HEK293 (cell line): ENCODE measurements around the gene MESP2.

Experiments used
- CTCF ChIA-PET: fragments of 350-600 bp; formaldehyde crosslinking; extraction: SDS; loops from one replicate; lab custom pipeline; 2021; ENCODE audit warnings: antibody characterized with exemption; lab: Yijun Ruan, JAX
- POLR2A ChIA-PET: fragments of 300-600 bp; formaldehyde crosslinking; extraction: SDS; loops from one replicate; lab custom pipeline; 2020; ENCODE audit warnings: antibody characterized with exemption, inconsistent platforms; lab: Yijun Ruan, JAX
- H3K27ac ChIP-seq: fragments of 200-500 bp; sonication (Bioruptor generic); 2 replicates; pipeline ENCODE4 v1.5.1; 2014; ENCODE audit warnings: low read depth, low read length, control low read depth, inconsistent platforms; ENCODE audit errors: extremely low read depth
- H3K36me3 ChIP-seq, 2 experiments: fragments of 200-500 bp in 1 of 2; sonication (Bioruptor generic) in 1 of 2; 1 replicate in 1 of 2; 2 replicates in 1 of 2; pipeline ENCODE4 v1.5.1; 2014 to 2017; ENCODE audit warnings: inconsistent platforms in 2 of 2, low read length in 2 of 2; ENCODE audit not compliant: control insufficient read depth in 2 of 2, insufficient read depth in 1 of 2
- H3K4me1 ChIP-seq: fragments of 200-500 bp; sonication (Bioruptor generic); 2 replicates; pipeline ENCODE4 v1.5.1; 2014; ENCODE audit warnings: mild to moderate bottlenecking, low read length, inconsistent platforms; ENCODE audit not compliant: control insufficient read depth, insufficient read depth
- H3K4me3 ChIP-seq: 2 replicates; pipeline ENCODE4 v1.5.1; 2011; ENCODE audit warnings: low read depth, mild to moderate bottlenecking, control low read depth, low read length, moderate library complexity
- H3K9me3 ChIP-seq: fragments of 200-500 bp; sonication (Bioruptor generic); 2 replicates; pipeline ENCODE4 v1.5.1; 2014; ENCODE audit warnings: low read depth, low read length, inconsistent platforms; ENCODE audit not compliant: control insufficient read depth, insufficient read depth
- GLI2 ChIP-seq: fragments of 450-650 bp; formaldehyde crosslinking; IDR thresholded peaks from 2 replicates; pipeline ENCODE4; 2017; ENCODE audit warnings: missing biosample characterization, missing genetic modification characterization, low read depth, borderline replicate concordance
- KLF10 ChIP-seq: fragments of 450-650 bp; IDR thresholded peaks from 2 replicates; pipeline ENCODE4 v1.5.1; 2018; ENCODE audit warnings: missing biosample characterization, mild to moderate bottlenecking, missing genetic modification characterization
- RBAK ChIP-seq: fragments of 450-650 bp; formaldehyde crosslinking; IDR thresholded peaks from 2 replicates; pipeline ENCODE4 v1.5.1; 2016; ENCODE audit warnings: missing biosample characterization, missing genetic modification characterization
- SETDB1 ChIP-seq: IDR thresholded peaks from one replicate; pipeline ENCODE4 v1.6.1; 2017; ENCODE audit warnings: mild to moderate bottlenecking, low read length, moderate library complexity, mixed read lengths; ENCODE audit not compliant: insufficient read length
- SP3 ChIP-seq: fragments of 450-650 bp; formaldehyde crosslinking; IDR thresholded peaks from 2 replicates; pipeline ENCODE4 v1.5.1; 2016; ENCODE audit warnings: missing biosample characterization, missing genetic modification characterization
- SP7 ChIP-seq: fragments of 450-650 bp; formaldehyde crosslinking; IDR thresholded peaks from 2 replicates; pipeline ENCODE4 v1.5.1; 2016; ENCODE audit warnings: missing biosample characterization, missing genetic modification characterization
- YY1 ChIP-seq: fragments of 450-650 bp; formaldehyde crosslinking; IDR thresholded peaks from 2 replicates; pipeline ENCODE4 v1.5.1; 2018; ENCODE audit warnings: missing biosample characterization, missing genetic modification characterization
- ZNF157 ChIP-seq: fragments of 450-650 bp; formaldehyde crosslinking; IDR thresholded peaks from 2 replicates; pipeline ENCODE4 v1.5.1; 2016; ENCODE audit warnings: missing biosample characterization, missing genetic modification characterization
- ZNF311 ChIP-seq: fragments of 450-650 bp; formaldehyde crosslinking; IDR thresholded peaks from 2 replicates; pipeline ENCODE4 v1.5.1; 2017; ENCODE audit warnings: missing biosample characterization, missing genetic modification characterization, borderline replicate concordance
- ZNF394 ChIP-seq: fragments of 450-650 bp; formaldehyde crosslinking; IDR thresholded peaks from 2 replicates; pipeline ENCODE4 v1.5.1; 2016; ENCODE audit warnings: missing biosample characterization, missing genetic modification characterization, mild to moderate bottlenecking, moderate library complexity, borderline replicate concordance
- ZNF398 ChIP-seq: fragments of 450-650 bp; formaldehyde crosslinking; IDR thresholded peaks from 2 replicates; pipeline ENCODE4 v1.5.1; 2017; ENCODE audit warnings: missing biosample characterization, missing genetic modification characterization
- ZNF426 ChIP-seq: fragments of 450-650 bp; formaldehyde crosslinking; IDR thresholded peaks from 2 replicates; pipeline ENCODE4 v1.5.1; 2017; ENCODE audit warnings: missing biosample characterization, missing genetic modification characterization, mild to moderate bottlenecking, inconsistent platforms, moderate library complexity
- ZNF501 ChIP-seq: fragments of 450-650 bp; formaldehyde crosslinking; IDR thresholded peaks from 2 replicates; pipeline ENCODE4 v1.5.1; 2016; ENCODE audit warnings: missing biosample characterization, missing genetic modification characterization
- ZNF514 ChIP-seq: fragments of 450-650 bp; formaldehyde crosslinking; IDR thresholded peaks from 2 replicates; pipeline ENCODE4 v1.5.1; 2016; ENCODE audit warnings: missing biosample characterization, missing genetic modification characterization
- ZNF544 ChIP-seq: fragments of 450-650 bp; formaldehyde crosslinking; IDR thresholded peaks from 2 replicates; pipeline ENCODE4 v1.5.0; 2017; ENCODE audit warnings: missing biosample characterization, missing genetic modification characterization
- ZNF549 ChIP-seq: fragments of 450-650 bp; IDR thresholded peaks from 2 replicates; pipeline ENCODE4 v1.5.1; 2018; ENCODE audit warnings: missing biosample characterization, missing genetic modification characterization, mild to moderate bottlenecking, inconsistent platforms, moderate library complexity
- ZNF558 ChIP-seq: fragments of 450-650 bp; formaldehyde crosslinking; IDR thresholded peaks from 2 replicates; pipeline ENCODE4 v1.5.1; 2016; ENCODE audit warnings: missing biosample characterization, missing genetic modification characterization
- ZNF585B ChIP-seq: fragments of 450-650 bp; formaldehyde crosslinking; IDR thresholded peaks from 2 replicates; pipeline ENCODE4 v1.5.1; 2016; ENCODE audit warnings: missing biosample characterization, missing genetic modification characterization
- ZNF639 ChIP-seq: fragments of 450-650 bp; formaldehyde crosslinking; IDR thresholded peaks from 2 replicates; pipeline ENCODE4 v1.5.1; 2016; ENCODE audit warnings: missing biosample characterization, missing genetic modification characterization
- ZNF658 ChIP-seq: fragments of 450-650 bp; formaldehyde crosslinking; IDR thresholded peaks from 2 replicates; pipeline ENCODE4; 2016; ENCODE audit warnings: missing biosample characterization, missing genetic modification characterization
- ZNF664 ChIP-seq: fragments of 450-650 bp; formaldehyde crosslinking; IDR thresholded peaks from 2 replicates; pipeline ENCODE4 v1.5.1; 2016; ENCODE audit warnings: missing biosample characterization, missing genetic modification characterization
- ZNF670 ChIP-seq: fragments of 450-650 bp; formaldehyde crosslinking; IDR thresholded peaks from 2 replicates; pipeline ENCODE4 v1.5.1; 2016; ENCODE audit warnings: missing biosample characterization, missing genetic modification characterization, low read depth
- ZNF707 ChIP-seq: fragments of 450-650 bp; formaldehyde crosslinking; IDR thresholded peaks from 2 replicates; pipeline ENCODE4 v1.5.1; 2016; ENCODE audit warnings: missing biosample characterization, missing genetic modification characterization
- ZNF837 ChIP-seq: fragments of 450-650 bp; formaldehyde crosslinking; IDR thresholded peaks from 2 replicates; pipeline ENCODE4 v1.5.1; 2016; ENCODE audit warnings: missing biosample characterization, missing genetic modification characterization
- ZNF843 ChIP-seq: fragments of 450-650 bp; formaldehyde crosslinking; IDR thresholded peaks from 2 replicates; pipeline ENCODE4 v1.5.1; 2016; ENCODE audit warnings: missing biosample characterization, missing genetic modification characterization
- TF ChIP-seq, protein P1 (sequence below): fragments of 450-650 bp; formaldehyde crosslinking; IDR thresholded peaks from 2 replicates; pipeline ENCODE4 v1.5.1; 2016; ENCODE audit warnings: missing biosample characterization, missing genetic modification characterization
- TF ChIP-seq, protein P2 (sequence below): sonication (generic); formaldehyde crosslinking; IDR thresholded peaks from 2 replicates; pipeline ENCODE4 v1.8.1; 2022; ENCODE audit warnings: mild to moderate bottlenecking, moderate library complexity, missing genetic modification reagents

Gene MESP2

GRCh38 chr15:89731275-89731674, 44.9 kb upstream of the MESP2 start:
- TF ChIP-seq ZNF843 (no peak), ZNF311 (tag by site-specific recombination) (no peak), ZNF394 (tag by site-specific recombination) (no peak), ZNF514 (tag by site-specific recombination) (no peak), ZNF664 (tag by site-specific recombination) (no peak), ZNF558 (tag by site-specific recombination) (no peak), ZNF639 (tag by site-specific recombination) (no peak), ZNF549 (no peak), SETDB1 (no peak), YY1 (tag by site-specific recombination) (no peak)
- TF ChIP-seq, protein P1, sequence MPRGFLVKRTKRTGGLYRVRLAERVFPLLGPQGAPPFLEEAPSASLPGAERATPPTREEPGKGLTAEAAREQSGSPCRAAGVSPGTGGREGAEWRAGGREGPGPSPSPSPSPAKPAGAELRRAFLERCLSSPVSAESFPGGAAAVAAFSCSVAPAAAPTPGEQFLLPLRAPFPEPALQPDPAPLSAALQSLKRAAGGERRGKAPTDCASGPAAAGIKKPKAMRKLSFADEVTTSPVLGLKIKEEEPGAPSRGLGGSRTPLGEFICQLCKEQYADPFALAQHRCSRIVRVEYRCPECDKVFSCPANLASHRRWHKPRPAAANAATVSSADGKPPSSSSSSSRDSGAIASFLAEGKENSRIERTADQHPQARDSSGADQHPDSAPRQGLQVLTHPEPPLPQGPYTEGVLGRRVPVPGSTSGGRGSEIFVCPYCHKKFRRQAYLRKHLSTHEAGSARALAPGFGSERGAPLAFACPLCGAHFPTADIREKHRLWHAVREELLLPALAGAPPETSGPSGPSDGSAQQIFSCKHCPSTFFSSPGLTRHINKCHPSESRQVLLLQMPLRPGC (tag by site-specific recombination): no peak
- TF ChIP-seq, protein P2, sequence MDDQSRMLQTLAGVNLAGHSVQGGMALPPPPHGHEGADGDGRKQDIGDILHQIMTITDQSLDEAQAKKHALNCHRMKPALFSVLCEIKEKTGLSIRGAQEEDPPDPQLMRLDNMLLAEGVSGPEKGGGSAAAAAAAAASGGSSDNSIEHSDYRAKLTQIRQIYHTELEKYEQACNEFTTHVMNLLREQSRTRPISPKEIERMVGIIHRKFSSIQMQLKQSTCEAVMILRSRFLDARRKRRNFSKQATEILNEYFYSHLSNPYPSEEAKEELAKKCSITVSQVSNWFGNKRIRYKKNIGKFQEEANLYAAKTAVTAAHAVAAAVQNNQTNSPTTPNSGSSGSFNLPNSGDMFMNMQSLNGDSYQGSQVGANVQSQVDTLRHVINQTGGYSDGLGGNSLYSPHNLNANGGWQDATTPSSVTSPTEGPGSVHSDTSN (CRISPR knock-in tag): no peak
- no peaks in the 10 kb centered on the region for H3K9me3 ChIP-seq
- POLR2A ChIA-PET: no interaction called here
- no peak overlapping the region for H3K27ac ChIP-seq
- H3K4me1 ChIP-seq: no peaks in the 10 kb centered on the region
- CTCF ChIA-PET: interaction anchor here (1.0 to 2.8 kb wide), 5 partner anchors 9 to 157 kb away, joined by 3 to 12 read pairs (median 4); no protein-coding TSS in a partner anchor
- H3K36me3 ChIP-seq: no peaks in the 10 kb centered on the region
- H3K4me3 ChIP-seq: no peak overlapping the region

DNA sequence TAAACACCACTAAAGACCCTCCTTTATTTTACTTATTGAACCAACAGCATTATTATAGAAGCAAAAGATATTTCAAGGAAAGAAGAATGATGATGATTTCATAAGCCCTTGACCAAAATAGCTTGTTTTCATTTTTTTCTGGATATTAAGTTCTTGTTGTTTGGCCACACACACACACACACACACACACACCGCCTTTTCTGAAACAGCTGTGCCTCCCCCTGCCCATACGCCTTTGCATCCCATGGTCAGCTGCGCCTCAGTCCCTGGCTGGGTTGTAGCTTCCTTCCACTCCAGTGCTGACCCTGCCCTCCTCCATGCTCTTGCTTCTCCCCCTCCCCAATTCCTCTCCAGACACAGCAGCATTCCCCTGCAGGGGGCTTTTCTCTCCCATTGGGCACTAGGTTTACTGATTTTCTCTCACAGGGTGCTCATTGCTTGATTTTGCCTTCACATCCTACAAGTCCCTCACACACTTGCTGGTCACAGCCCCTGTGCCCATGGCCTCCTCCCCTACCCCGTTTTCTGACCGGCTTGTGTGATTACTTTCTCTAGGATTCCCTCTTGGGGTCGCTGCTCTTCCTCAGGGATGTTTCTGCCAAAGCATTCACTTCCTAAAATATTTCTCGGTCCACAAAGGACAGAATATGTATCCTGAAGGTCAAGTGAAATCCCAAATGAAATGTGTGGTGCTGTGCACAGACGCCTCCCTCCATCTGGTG, 43.5 kb upstream of the MESP2 start:
- CTCF ChIA-PET: interaction anchor here (0.6 to 2.8 kb wide), 9 partner anchors 8 to 675 kb away, joined by 3 to 12 read pairs (median 4); no protein-coding TSS in a partner anchor
- Histone ChIP-seq H3K9me3 (no peaks in the 10 kb centered on the region), H3K4me1 (no peaks in the 10 kb centered on the region), H3K36me3 (no peaks in the 10 kb centered on the region), H3K27ac (no peak overlapping the region), H3K4me3 (no peak overlapping the region)
- POLR2A ChIA-PET: interaction anchor here (0.6 kb wide), 1 partner anchor 21 kb away, joined by 3 read pairs; no protein-coding TSS in a partner anchor
- TF ChIP-seq ZNF426 (no peak), GLI2 (tag by site-specific recombination) (no peak), ZNF544 (no peak), ZNF670 (tag by site-specific recombination) (no peak), SP3 (tag by site-specific recombination) (no peak), ZNF157 (no peak), ZNF585B (tag by site-specific recombination) (no peak), ZNF398 (tag by site-specific recombination) (no peak), ZNF837 (no peak), RBAK (no peak), KLF10 (no peak), ZNF664 (tag by site-specific recombination) (no peak), ZNF501 (tag by site-specific recombination) (no peak), ZNF707 (tag by site-specific recombination) (no peak), SP7 (tag by site-specific recombination) (no peak), ZNF658 (tag by site-specific recombination) (no peak)
